Neural cell (in vitro differentiated cells): Measurements from ENCODE around the gene SND1.

Source experiments
- CTCF ChIP-seq: fragments of 450-650 bp; IDR thresholded peaks from 2 replicates; pipeline ENCODE4 v1.5.1; 2014; ENCODE audit warnings: antibody characterized with exemption, mild to moderate bottlenecking, moderate library complexity; ENCODE audit not compliant: poor library complexity, severe bottlenecking
- EP300 ChIP-seq: fragments of 450-650 bp; conservative IDR thresholded peaks from 2 replicates; pipeline ENCODE4 v1.6.1; 2014; ENCODE audit warnings: antibody characterized with exemption, mild to moderate bottlenecking, moderate library complexity; ENCODE audit not compliant: poor library complexity, severe bottlenecking
- EZH2 ChIP-seq: fragments of 200-600, 300-800 bp; shearing (Covaris generic), sonication (generic); IDR thresholded peaks from 2 replicates; pipeline ENCODE4 v1.6.1; 2014; ENCODE audit warnings: antibody characterized with exemption, low read length, borderline replicate concordance, mild to moderate bottlenecking; ENCODE audit not compliant: insufficient read depth, poor library complexity, severe bottlenecking
- POLR2AphosphoS5 ChIP-seq: IDR thresholded peaks from 2 replicates; pipeline ENCODE4 v1.6.1; 2012
- RAD21 ChIP-seq: fragments of 450-650 bp; conservative IDR thresholded peaks from 2 replicates; pipeline ENCODE4 v1.6.1; 2014; ENCODE audit warnings: antibody characterized with exemption, mild to moderate bottlenecking, moderate library complexity
- SMC3 ChIP-seq: fragments of 450-650 bp; conservative IDR thresholded peaks from 2 replicates; pipeline ENCODE4 v1.6.1; 2014; ENCODE audit warnings: antibody characterized with exemption, mild to moderate bottlenecking, moderate library complexity; ENCODE audit not compliant: poor library complexity

GRCh38 chr7:127913686-127914085 is 261.7 kb downstream of the SND1 start:
- TF ChIP-seq CTCF (no peak), EZH2 (no peak), RAD21 (no peak), POLR2AphosphoS5 (no peak), SMC3 (no peak), EP300 (no peak)
